NCI-H128 (cell line): Measurements from ENCODE around the gene B4GALT4.
"Not testable (repeated sequence)": the region's sequence is repeated elsewhere in the genome, so short reads cannot be mapped to it uniquely, and the experiment has no call there.

Experiments
- DNase-seq: peaks from one replicate; lab custom pipeline; 2025; ENCODE audit not compliant: unreplicated experiment; lab: John Stamatoyannopoulos, UW

B4GALT4 gene

GRCh38 chr3:119240591-119241434 is at the start of gene B4GALT4:
Gene B4GALT4 (minus strand): TSS chr3:119240878. CDS start chr3:119230099, 10,779 bp downstream.
- peak; percentile 66 for DNase-seq

- no peak for DNase-seq
Measured at GRCh38 chr3:119289404-119289770, 48.7 kb upstream of the B4GALT4 start.

- DNase-seq: no peak
Measured at GRCh38 chr3:119288669-119289403, 48.2 kb upstream of the B4GALT4 start.

GRCh38 chr3:119279584-119280243 is 39.0 kb upstream of the B4GALT4 start:
- DNase-seq: no peak

- DNase-seq: no peak
Measured at GRCh38 chr3:119279101-119279554, 38.5 kb upstream of the B4GALT4 start.

GRCh38 chr3:119276680-119277079 is 36.0 kb upstream of the B4GALT4 start:
- no peak for DNase-seq

- not testable (repeated sequence) for DNase-seq
Measured at GRCh38 chr3:119270212-119270611, 29.5 kb upstream of the B4GALT4 start.

GRCh38 chr3:119261055-119261454 is 20.4 kb upstream of the B4GALT4 start:
- no peak for DNase-seq

GRCh38 chr3:119259821-119260220 is 19.1 kb upstream of the B4GALT4 start:
- no peak for DNase-seq

- no peak for DNase-seq
Measured at GRCh38 chr3:119258915-119259314, 18.2 kb upstream of the B4GALT4 start.

- DNase-seq: no peak
Measured at GRCh38 chr3:119257654-119258410, 17.2 kb upstream of the B4GALT4 start.

GRCh38 chr3:119257111-119257510 is 16.4 kb upstream of the B4GALT4 start:
- no peak for DNase-seq

GRCh38 chr3:119255214-119255613 is 14.5 kb upstream of the B4GALT4 start:
- no peak for DNase-seq

GRCh38 chr3:119245778-119246177 is 5.1 kb upstream of the B4GALT4 start:
- no peak for DNase-seq

- DNase-seq: no peak
Measured at GRCh38 chr3:119243712-119244111, 3.0 kb upstream of the B4GALT4 start.

- DNase-seq: not testable (repeated sequence)
Measured at GRCh38 chr3:119243058-119243529, 2.4 kb upstream of the B4GALT4 start.

GRCh38 chr3:119242387-119243057 is 1.8 kb upstream of the B4GALT4 start:
- not testable (repeated sequence) for DNase-seq

- DNase-seq: no peak
Measured at GRCh38 chr3:119240101-119240590, 532 bp downstream of the B4GALT4 start.

- no peak for DNase-seq
Measured at GRCh38 chr3:119239206-119239820, 1.4 kb downstream of the B4GALT4 start.

GRCh38 chr3:119238363-119238762 is 2.3 kb downstream of the B4GALT4 start:
- DNase-seq: no peak
